Psoas muscle (tissue), 8 donors: ENCODE results near the gene MARCHF9. TPM values are rescaled to one million over a fixed set of nuclear protein-coding genes. Genes with fewer than 3 reads are reported as not detected.

Source experiments
- ATAC-seq, 4 donors: fragments of 200-7000 bp; cut with Tn5 transposase; one replicate each; pipeline ENCODE4 v1.9.1; 2020; ENCODE audit warnings: moderate library complexity in 3 of 4, mild to moderate bottlenecking in 2 of 4
- DNase-seq, 2 donors: peaks; one replicate each; pipeline ENCODE4 v3.0.0-alpha.2; 2020
- H3K27ac ChIP-seq: fragments of 200-600 bp; one replicate; pipeline ENCODE4 v1.8.0; 2022
- H3K27me3 ChIP-seq, 3 donors: fragments of 200-600 bp in 1 of 3; one replicate each; pipeline versions ENCODE4 v1.6.1 to v1.8.0; 2013 to 2022; ENCODE audit warnings: low read length in 2 of 3, mild to moderate bottlenecking in 2 of 3, moderate library complexity in 1 of 3; ENCODE audit not compliant: insufficient read depth in 3 of 3
- H3K36me3 ChIP-seq, 2 donors: fragments of 200-600 bp in 1 of 2; one replicate each; pipeline versions ENCODE4 v1.6.1 to v1.8.0; 2013 to 2022; ENCODE audit warnings: low read depth in 1 of 2, mild to moderate bottlenecking in 1 of 2, moderate library complexity in 1 of 2; ENCODE audit not compliant: insufficient read depth in 1 of 2
- H3K4me1 ChIP-seq: fragments of 200-600 bp; one replicate; pipeline ENCODE4 v1.8.0; 2022
- H3K4me3 ChIP-seq: fragments of 200-600 bp; one replicate; pipeline ENCODE4 v1.8.0; 2022; ENCODE audit warnings: mild to moderate bottlenecking
- H3K9me3 ChIP-seq: fragments of 200-600 bp; one replicate; pipeline ENCODE4 v1.8.0; 2022
- WGBS, 3 donors: extraction: QIAGEN DNeasy Blood & Tissue Kit; methylation state at CpG; one replicate each; pipeline versions ENCODE4 v1.1.6 to v1.1.7; 2013; 5-methylcytosine and 5-hydroxymethylcytosine counted together
- intact Hi-C, 2 donors: fragments of 100-400 bp; cut with DNase I; formaldehyde crosslinking; loops; one replicate each; pipeline versions ENCODE4 v1.11.0 to v1.14.2; 2022
- polyA plus RNA-seq, 3 donors: library from polyadenylated mRNA; stranded (reverse); fragments of 200-250 nt; gene quantifications; one replicate each; pipeline ENCODE4 v1.2.3, GENCODE V29; 2013
- total RNA-seq, 4 donors: library from RNA; stranded (reverse); fragmentation: NEBNext Ultra II Directional in 2 of 4; extraction: Animal tissue kit (Norgen Biotek cat#: 25700) in 2 of 4; gene quantifications; one replicate each; pipeline versions ENCODE4 v1.2.1 to v1.2.4, GENCODE V29; 2021 to 2023
- TF ChIP-seq, protein P1 (sequence below): fragments of 200-600 bp; IDR thresholded peaks from one replicate; pipeline ENCODE4 v1.8.0; 2022; ENCODE audit warnings: antibody characterized with exemption
- donor health status: healthy with polysubstance abuse.
- donor health status: DM: no; HTN: no; CAD: no; lungs with moderate emphysema.
- donor health status: Bipolar disorder and iron deficiency.
- donor health status: healthy.
- donor health status: DM: yes; HTN: yes; CAD: no.
- donor health status: DM: no; HTN: no; CAD: no.
- donor health status: DM: no; HTN: no; CAD: no.
- donor health status: DM: yes; HTN: yes; CAD: no.

Gene MARCHF9
- total and polyA plus RNA-seq, 7 donors, result 5.7 to 9.4 (median 8.3) TPM

DNA sequence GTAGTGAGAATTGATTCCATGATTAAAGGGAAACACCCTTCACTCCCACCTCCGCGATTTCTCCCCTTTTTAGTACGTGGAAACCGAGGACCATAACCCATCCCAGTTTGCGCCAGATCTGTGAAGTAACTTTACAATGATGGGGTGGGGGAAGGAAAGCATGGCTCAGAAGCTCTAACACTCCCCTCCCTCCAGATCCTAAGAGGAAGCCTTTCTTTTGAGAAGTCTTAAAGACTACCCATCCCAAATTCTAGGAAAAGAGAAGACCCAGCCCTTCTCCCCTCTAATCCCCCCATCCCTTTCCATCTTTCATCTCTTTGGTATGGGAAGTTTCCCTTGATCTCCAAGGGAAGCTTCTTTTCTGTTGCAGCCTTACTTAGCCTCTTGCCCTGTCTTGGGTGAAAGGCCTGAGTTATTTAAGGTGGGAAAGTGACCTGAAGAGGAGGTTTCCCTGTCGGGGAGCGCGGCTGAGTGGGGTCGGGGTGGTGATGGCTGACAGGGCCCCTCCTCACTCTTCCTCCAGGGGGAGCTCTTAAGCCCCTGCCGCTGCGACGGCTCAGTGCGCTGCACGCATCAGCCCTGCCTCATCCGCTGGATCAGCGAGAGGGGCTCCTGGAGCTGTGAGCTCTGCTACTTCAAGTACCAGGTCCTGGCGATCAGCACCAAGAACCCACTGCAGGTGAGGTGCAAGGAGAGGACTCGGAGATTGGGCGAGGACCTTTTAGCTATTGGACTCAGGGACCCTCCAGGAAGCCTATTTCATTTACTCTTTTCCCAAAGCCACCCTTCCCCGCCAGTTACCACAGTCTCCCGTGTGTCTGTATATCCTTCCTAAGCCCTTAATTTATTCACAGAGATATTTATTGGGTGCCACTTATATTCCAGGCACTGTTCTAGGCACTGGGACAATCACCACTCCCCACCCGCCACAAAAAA, 1.8 kb downstream of the MARCHF9 start:
- Histone ChIP-seq H3K27ac (no peak overlapping the region), H3K4me3 (peak overlapping the region; percentile 72), H3K4me1 (peaks cover 9% of the 10 kb centered on the region), H3K9me3 (no peaks in the 10 kb centered on the region), H3K36me3 (peaks cover 0 to 21% of the 10 kb centered on the region in 2 donors), H3K27me3 (peaks cover 0 to 6% (median 0%) of the 10 kb centered on the region in 3 donors)
- ATAC-seq, result no peak
- 61 to 68% (median 66%) methylated on average over 22 of the region's 22 CpGs for WGBS, 3 donors
- DNase-seq, result peak in 1 of 2 donors; percentile 65
- intact Hi-C loops, result no loop called here
- TF ChIP-seq, protein P1, sequence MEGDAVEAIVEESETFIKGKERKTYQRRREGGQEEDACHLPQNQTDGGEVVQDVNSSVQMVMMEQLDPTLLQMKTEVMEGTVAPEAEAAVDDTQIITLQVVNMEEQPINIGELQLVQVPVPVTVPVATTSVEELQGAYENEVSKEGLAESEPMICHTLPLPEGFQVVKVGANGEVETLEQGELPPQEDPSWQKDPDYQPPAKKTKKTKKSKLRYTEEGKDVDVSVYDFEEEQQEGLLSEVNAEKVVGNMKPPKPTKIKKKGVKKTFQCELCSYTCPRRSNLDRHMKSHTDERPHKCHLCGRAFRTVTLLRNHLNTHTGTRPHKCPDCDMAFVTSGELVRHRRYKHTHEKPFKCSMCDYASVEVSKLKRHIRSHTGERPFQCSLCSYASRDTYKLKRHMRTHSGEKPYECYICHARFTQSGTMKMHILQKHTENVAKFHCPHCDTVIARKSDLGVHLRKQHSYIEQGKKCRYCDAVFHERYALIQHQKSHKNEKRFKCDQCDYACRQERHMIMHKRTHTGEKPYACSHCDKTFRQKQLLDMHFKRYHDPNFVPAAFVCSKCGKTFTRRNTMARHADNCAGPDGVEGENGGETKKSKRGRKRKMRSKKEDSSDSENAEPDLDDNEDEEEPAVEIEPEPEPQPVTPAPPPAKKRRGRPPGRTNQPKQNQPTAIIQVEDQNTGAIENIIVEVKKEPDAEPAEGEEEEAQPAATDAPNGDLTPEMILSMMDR, result peak; percentile 32

- intact Hi-C loops, result no loop called here
- 87 to 91% (median 89%) methylated on average over 4 of the region's 4 CpGs for WGBS, 3 donors
- DNase-seq, result no peak
- no peak for ATAC-seq
- Histone ChIP-seq H3K9me3 (no peaks in the 10 kb centered on the region), H3K36me3 (peaks cover 0 to 21% of the 10 kb centered on the region in 2 donors), H3K4me1 (peaks cover 9% of the 10 kb centered on the region), H3K27me3 (peaks cover 0 to 17% (median 1%) of the 10 kb centered on the region in 3 donors), H3K4me3 (no peak overlapping the region), H3K27ac (no peak overlapping the region)
- TF ChIP-seq, protein P1, result no peak
Measured at GRCh38 chr12:57757771-57758170, 2.9 kb downstream of the MARCHF9 start.

- Histone ChIP-seq H3K4me3 (no peak overlapping the region), H3K4me1 (peaks cover 9% of the 10 kb centered on the region), H3K36me3 (peaks cover 0 to 21% of the 10 kb centered on the region in 2 donors), H3K9me3 (no peaks in the 10 kb centered on the region), H3K27me3 (peaks cover 0 to 27% (median 2%) of the 10 kb centered on the region in 3 donors), H3K27ac (no peak overlapping the region)
- DNase-seq, result no peak
- TF ChIP-seq, protein P1, result no peak
- intact Hi-C loops, result no loop called here
- no peak for ATAC-seq
- WGBS, 3 donors, result 90 to 93% (median 92%) methylated on average over 24 to 25 of the region's 25 CpGs
Measured at GRCh38 chr12:57758552-57759359, 3.9 kb downstream of the MARCHF9 start.

GRCh38 chr12:57759360-57759980, 4.6 kb downstream of the MARCHF9 start:
- intact Hi-C loops, result no loop called here
- DNase-seq (no peak), ATAC-seq (peak in 2 of 4 donors; percentile 32 to 44)
- TF ChIP-seq, protein P1, result peak; percentile 33
- Histone ChIP-seq H3K27ac (no peak overlapping the region), H3K27me3 (peaks cover 0 to 34% (median 7%) of the 10 kb centered on the region in 3 donors), H3K36me3 (peaks cover 0 to 21% of the 10 kb centered on the region in 2 donors), H3K4me3 (no peak overlapping the region), H3K4me1 (peaks cover 8% of the 10 kb centered on the region), H3K9me3 (no peaks in the 10 kb centered on the region)
- 38 to 47% (median 44%) methylated on average over 3 of the region's 3 CpGs for WGBS, 3 donors
